Measurements from ENCODE around the gene RPL39L.

GRCh38 chr3:187131981-187132380 lies 7.3 kb downstream of the RPL39L start:
- TF ChIP-seq YY1 (IDR thresholded peaks at IDR 0.05; ENCODE audit: insufficient read depth, insufficient read length), result no peak
- no peak for TF ChIP-seq ZNF274 (IDR thresholded peaks at IDR 0.05; ENCODE audit: low read depth, low read length)
